Cardiac fibroblast (primary cell): ENCODE data around the gene DSCAML1.
"Not testable (repeated sequence)": the region's sequence is repeated elsewhere in the genome, so short reads cannot be mapped to it uniquely, and the experiment has no call there.

Experiments
- DNase-seq, 2 donors: peaks; one replicate each; pipeline versions ENCODE4 v3.0.0 to v3.0.0-alpha.2; 2010; ENCODE audit warnings: low read depth in 2 of 2
- H3K4me3 ChIP-seq, 2 donors: replicated peaks in 1 of 2; 1 replicate in 1 of 2; 2 replicates in 1 of 2; pipeline ENCODE4 v1.5.1; 2011; ENCODE audit warnings: low read depth in 2 of 2, low read length in 2 of 2, mild to moderate bottlenecking in 2 of 2, moderate library complexity in 1 of 2
- TF ChIP-seq, protein P1 (sequence below): IDR thresholded peaks from one replicate; pipeline ENCODE4 v1.5.1; 2011; ENCODE audit warnings: low read depth, mild to moderate bottlenecking, low read length, inconsistent platforms

The DSCAML1 gene

DNA sequence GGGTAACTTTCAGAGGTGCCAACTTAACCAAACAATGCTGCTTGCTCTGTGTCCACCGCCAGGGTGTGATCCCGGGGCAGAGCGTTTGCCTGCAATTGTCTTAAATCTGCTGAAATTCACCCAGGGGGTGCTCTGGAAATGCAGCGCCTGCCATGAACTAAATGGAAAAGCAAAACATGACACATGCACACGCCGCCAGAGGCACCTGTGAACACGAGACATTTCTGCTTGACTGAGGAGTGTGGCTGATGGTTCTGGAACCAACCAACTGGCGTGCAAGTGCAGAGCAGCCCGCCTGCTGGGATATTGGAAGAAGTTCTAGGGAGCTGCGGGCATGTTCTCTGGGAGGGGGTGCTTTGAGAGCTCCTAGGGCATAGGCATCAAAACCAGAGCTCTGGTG, 30.4 kb downstream of the DSCAML1 start:
- TF ChIP-seq, protein P1, sequence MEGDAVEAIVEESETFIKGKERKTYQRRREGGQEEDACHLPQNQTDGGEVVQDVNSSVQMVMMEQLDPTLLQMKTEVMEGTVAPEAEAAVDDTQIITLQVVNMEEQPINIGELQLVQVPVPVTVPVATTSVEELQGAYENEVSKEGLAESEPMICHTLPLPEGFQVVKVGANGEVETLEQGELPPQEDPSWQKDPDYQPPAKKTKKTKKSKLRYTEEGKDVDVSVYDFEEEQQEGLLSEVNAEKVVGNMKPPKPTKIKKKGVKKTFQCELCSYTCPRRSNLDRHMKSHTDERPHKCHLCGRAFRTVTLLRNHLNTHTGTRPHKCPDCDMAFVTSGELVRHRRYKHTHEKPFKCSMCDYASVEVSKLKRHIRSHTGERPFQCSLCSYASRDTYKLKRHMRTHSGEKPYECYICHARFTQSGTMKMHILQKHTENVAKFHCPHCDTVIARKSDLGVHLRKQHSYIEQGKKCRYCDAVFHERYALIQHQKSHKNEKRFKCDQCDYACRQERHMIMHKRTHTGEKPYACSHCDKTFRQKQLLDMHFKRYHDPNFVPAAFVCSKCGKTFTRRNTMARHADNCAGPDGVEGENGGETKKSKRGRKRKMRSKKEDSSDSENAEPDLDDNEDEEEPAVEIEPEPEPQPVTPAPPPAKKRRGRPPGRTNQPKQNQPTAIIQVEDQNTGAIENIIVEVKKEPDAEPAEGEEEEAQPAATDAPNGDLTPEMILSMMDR, result no peak
- no peak for DNase-seq
- no peak overlapping the region for H3K4me3 ChIP-seq

DNA sequence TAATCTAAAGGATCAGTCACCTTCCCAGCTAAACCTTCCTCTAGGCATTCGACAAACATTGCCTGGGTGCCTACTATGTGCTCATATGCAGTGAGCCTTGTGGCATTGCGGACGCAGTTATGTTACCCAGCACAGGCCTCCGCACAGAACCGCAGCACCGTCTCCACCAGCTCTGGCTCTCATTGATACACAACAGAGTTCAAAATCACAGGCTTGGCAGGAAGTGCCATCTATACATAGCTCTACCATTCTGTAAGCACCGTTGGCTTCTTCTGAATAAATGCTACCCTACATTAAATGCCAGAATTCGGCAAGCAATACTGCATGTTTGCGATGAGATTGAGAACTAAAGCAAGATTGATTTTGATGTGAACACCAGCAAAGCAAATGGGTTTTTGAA, 31.0 kb downstream of the DSCAML1 start:
- DNase-seq, result no peak
- no peak overlapping the region for H3K4me3 ChIP-seq
- TF ChIP-seq, protein P1, result no peak

DNA sequence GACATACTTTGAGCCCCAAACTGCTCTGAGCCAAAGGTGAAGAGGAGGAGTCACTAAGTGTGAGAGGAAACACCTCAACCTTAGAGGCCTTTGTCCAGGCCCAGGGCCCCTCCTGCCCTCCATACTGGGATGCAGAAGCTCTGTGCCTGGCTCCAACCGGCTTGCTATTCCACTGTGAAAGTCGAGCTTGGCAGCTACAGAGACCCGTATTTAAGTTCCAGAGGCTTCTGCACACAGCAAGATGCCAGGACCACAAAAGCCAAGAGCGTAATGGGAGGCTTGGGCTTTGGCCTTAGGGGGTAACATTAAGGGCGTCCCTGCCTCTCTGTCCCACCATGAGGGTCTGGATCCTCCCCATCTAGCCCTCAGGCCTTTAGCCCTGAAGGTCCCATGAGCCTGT, 31.9 kb downstream of the DSCAML1 start:
- TF ChIP-seq, protein P1, result no peak
- H3K4me3 ChIP-seq, result no peak overlapping the region
- DNase-seq, result no peak

DNA sequence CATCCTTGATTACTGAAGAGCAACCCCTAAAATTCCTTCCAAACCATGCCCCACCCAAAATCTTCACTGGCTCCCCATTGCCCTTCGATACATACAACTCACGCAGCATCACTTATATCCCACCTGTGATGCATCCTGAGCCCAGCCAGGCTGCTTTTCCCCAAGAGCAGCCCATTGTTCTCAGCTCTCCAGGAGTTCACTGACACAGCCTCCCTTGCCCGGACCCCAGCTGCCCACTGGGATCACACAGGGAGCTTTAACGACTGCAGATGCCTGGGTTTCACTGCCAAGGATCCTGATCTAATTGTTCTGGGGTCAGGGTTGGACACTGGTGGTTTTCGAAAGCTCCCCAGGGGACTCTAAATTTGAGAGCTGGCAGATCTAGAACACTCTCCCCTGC, 33.6 kb downstream of the DSCAML1 start:
- DNase-seq, H3K4me3 ChIP-seq: not testable (repeated sequence)

DNA sequence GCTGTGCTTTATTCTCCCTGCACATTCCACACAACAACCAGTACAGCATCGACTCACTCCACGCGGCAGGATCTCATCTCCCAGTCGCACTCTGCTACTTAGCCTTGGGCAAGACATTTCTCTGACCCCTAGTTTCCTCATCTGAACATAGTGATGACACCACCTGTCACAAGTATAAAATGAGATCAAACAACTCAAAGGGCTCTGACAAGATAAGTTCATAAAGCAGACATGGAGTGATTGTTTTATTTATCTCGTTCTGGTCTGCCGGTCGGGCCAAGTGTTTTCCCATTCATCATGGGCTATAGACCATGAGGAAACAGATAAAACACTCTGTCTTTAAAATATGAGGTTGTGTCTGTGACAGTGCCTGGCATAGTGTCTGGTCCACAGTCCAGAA, 35.0 kb downstream of the DSCAML1 start:
- H3K4me3 ChIP-seq, result no peak overlapping the region
- no peak for DNase-seq
- TF ChIP-seq, protein P1, result no peak

DNA sequence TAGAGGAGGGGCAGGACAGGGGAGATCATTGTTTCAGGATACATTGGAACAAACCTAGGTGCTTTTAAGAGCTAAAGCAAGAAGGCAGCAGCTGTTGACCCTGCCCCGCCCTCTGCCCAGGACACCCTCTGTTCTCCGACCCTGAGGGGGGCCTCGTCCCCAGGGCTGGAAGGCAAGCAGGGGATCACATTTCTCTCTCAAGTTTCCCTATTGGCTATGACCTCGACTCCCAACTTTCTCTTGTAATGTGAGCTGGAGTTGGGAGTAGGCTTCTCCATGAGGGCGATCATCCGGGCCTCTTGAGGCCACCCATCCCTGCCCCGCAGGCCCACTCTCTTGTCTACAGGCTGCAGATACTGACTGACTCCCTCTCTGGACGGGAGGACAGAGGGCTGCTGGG, 37.7 kb downstream of the DSCAML1 start:
- no peak overlapping the region for H3K4me3 ChIP-seq
- DNase-seq, result no peak
- TF ChIP-seq, protein P1, result no peak

DNA sequence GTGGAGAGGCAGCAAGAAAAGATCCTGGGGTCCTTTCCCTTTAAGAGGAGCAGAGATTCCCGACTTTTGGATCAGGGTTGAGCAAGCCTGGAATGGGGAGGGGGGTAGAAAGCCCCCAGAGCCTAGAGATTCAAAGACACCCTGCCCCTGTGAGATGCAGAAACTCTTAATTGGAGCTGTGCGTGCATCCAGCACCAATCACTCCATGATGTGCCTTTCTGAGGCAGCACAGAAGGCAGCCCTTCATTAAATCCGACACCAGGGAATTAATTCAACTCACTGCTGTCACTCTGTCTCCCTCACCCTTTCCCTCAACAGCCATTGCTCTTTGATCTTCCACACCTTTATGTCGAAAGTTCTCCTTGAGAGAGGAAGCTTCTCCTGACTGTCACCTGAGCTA, 43.0 kb downstream of the DSCAML1 start:
- TF ChIP-seq, protein P1, result no peak
- no peak for DNase-seq
- no peak overlapping the region for H3K4me3 ChIP-seq
